Measurements from ENCODE around the gene ACRBP.

DNA sequence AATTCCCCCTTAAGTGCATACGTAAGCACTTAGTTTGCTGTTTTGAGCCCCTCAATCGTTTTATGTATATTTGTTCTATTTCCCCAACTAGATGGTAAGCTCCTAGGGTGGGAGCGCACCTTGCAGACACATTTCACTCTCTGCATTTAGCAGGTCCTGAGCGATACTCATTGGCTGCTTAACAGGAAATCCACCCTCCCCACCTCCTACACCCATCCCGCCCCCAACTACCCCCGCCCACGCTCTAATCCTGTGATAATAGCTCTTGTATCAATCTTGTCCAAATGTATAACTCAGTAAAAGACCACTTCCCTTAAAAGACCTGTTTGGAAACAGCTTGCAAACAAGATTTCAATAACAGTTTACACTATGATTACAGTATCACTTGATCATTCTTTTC lies 19.6 kb downstream of the ACRBP start:
- TF ChIP-seq POLR2A (IDR thresholded peaks at IDR 0.05): no peak
- TF ChIP-seq, protein P1, sequence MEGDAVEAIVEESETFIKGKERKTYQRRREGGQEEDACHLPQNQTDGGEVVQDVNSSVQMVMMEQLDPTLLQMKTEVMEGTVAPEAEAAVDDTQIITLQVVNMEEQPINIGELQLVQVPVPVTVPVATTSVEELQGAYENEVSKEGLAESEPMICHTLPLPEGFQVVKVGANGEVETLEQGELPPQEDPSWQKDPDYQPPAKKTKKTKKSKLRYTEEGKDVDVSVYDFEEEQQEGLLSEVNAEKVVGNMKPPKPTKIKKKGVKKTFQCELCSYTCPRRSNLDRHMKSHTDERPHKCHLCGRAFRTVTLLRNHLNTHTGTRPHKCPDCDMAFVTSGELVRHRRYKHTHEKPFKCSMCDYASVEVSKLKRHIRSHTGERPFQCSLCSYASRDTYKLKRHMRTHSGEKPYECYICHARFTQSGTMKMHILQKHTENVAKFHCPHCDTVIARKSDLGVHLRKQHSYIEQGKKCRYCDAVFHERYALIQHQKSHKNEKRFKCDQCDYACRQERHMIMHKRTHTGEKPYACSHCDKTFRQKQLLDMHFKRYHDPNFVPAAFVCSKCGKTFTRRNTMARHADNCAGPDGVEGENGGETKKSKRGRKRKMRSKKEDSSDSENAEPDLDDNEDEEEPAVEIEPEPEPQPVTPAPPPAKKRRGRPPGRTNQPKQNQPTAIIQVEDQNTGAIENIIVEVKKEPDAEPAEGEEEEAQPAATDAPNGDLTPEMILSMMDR (IDR thresholded peaks at IDR 0.05): no peak

All from transverse colon (tissue), 3 donors.